Pulmonary artery endothelial cell (primary cell): ENCODE measurements around the gene LMNTD2. TPM values are rescaled to one million over a fixed set of nuclear protein-coding genes. Genes with fewer than 3 reads are reported as not detected.

ENCODE experiments used
- DNase-seq: peaks from one replicate; pipeline ENCODE4 v3.0.0-alpha.2; 2011; ENCODE audit warnings: low read depth, low spot score
- total RNA-seq: library from RNA; depleted of rRNA; stranded (reverse); fragments of >200 nt; gene quantifications from 2 replicates; pipeline ENCODE4 v1.2.3, GENCODE V29; 2014

The LMNTD2 gene
- total RNA-seq, 1 donor from 2014 or later, result 0.86 TPM

- no peak for DNase-seq
These were observed 7.2 kb downstream of the LMNTD2 start for GRCh38 chr11:553083-553987.

GRCh38 chr11:551596-551995 is 8.9 kb downstream of the LMNTD2 start:
- DNase-seq, result no peak

GRCh38 chr11:551131-551530 is 9.4 kb downstream of the LMNTD2 start:
- no peak for DNase-seq

- no peak for DNase-seq
These were observed 9.8 kb downstream of the LMNTD2 start for GRCh38 chr11:550746-551085.

GRCh38 chr11:550021-550745 is 10.4 kb downstream of the LMNTD2 start:
- no peak for DNase-seq

DNA sequence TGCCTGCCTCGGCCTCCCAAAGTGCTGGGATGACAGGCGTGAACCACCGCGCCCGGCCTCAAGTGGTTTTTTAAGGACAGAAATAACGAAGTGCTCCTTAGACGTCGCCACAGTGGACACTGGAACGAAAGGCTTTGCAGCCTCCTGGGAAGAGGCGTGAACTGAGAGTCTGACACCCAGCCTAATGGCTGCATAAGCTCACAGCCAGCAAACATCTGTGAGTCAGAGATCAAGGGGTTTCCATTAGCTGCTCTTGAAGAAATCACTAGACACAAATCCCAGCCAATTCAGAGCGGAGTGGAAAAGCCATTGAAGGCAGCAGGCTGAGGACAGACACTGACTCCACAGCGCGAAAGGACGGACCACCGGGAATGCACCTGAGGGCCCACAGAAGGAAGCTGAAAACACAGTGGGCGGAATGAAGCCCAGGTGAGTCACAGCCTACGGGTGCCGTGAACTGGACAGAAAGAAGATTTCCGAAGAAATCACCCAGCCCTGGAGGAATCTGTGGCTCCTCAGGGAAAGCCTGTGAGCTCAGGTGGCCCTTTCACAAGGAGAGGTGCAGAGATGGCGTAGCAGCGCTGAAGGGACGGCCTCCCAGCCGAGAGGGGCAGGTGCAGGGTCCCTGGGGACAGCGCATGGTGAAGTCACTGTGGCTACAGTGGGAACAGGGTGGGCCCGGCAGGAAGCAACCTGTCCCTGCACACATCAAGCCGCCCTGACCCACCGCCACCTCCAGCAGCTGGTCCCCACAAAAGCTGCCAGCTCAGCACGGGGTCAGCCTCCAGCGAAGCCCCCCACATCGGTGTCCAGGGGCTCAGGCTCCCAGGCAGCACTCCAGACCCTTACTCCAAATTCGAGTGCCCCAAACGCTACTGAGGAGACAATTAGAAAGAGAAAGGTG is 11.6 kb downstream of the LMNTD2 start:
- no peak for DNase-seq

DNA sequence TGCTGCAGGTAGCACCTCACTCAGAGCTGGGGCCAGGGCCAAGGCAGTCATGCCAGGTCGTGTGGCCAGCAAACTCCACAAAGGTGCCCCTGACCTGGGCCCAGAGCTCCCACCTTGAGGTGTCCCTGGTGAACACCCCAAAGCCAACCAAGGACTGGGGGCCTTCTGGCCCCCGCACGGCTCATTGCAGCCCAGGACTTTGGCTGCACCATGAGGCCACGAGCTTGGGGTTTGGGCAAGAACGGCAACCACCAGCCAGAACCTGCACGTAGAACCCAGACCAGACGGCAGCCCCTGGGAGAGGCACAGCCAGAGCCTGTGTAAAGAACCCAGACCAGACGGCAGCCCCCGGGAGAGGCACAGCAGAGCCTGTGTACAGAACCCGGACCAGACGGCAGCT is 15.4 kb downstream of the LMNTD2 start:
- no peak for DNase-seq

DNA sequence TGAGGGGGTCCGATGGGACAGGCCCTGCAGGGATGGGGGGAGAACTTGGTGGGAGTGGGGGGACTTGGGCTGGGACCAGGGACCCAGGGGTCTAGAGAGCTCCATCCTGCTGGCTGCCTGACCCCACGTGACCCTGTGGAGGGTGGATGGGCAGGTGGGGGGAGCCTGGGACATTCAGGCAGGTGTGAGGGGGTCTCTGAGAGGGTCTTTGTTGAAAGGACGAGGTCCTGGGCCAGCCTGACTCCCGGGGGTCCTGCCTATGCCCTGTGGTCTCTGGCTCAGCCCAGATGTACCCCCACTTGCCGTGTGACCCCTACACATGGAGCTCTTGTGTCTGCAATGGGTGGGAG is 15.7 kb downstream of the LMNTD2 start:
- no peak for DNase-seq

- no peak for DNase-seq
These were observed 19.1 kb downstream of the LMNTD2 start for GRCh38 chr11:541433-541885.

DNA sequence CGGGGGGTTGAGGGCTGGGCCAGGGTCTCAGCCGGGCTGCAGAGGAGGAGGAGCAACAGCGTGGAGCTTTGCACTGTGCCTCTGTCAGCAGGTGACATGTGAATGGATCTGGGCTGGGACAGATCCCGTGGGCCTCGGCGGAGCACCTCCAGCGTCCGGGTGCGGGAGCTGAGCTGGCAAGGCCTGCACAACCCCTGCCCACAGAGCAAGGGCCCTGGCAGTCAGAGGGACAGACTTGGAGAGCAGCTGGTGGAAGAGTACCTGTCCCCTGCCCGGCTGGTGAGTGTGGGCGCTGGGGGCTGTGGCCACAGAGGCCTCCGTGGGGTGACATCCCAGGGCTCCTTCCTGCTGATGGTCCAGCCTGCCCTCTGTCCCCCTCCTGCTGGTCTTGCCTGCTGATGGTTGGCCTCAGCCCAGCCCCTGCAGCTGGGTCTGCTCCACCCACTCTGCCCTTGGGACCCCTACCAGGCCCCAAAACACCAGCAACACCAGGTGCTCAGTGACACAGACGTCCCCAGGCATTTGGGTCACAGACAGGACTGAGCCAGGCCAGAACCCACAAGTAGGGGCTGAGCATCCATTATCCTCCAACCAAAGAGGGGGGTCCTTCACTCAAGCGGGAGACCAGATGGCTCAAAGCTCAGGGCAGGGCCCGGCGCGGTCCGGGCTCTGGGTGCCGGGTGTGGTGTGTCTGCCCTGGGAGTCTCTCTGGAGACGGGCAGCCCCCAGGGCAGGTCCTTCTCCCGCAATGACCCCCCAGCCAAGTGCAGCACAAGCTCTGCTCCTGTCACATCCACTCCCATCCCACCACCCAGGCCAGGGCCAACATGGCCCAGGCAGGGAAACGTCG is 19.7 kb downstream of the LMNTD2 start:
- no peak for DNase-seq

GRCh38 chr11:539971-540481 is 20.5 kb downstream of the LMNTD2 start:
- DNase-seq, result no peak

DNA sequence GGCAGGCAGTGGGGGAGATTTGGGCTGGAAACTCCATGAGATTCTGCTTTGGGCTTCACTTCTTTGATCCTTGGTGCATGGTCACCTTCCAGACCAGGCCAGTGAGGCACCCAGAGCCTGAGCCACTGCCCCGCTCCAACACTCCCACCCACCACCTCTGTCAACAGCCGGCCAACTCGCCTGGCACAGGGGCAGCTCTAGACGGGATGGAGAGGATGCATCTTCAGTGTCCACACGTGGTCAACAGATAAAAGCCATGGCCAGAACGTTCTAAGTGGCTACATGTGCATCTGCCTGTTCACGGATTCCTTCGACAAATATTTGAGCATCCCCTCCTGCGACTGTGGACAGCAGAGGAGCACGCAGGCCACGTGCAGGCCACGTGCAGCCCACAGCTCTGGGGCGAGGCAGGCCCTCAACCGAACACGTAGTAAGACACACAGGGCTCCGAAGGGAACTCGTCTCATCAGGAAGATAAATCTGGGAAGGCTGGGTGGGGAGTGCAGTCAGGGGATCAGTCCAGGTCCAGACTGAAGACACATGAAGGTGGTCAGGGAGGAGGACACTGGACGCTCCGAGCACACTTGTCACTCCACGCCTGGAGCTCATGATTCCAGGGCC is 22.0 kb downstream of the LMNTD2 start:
- DNase-seq, result no peak

DNA sequence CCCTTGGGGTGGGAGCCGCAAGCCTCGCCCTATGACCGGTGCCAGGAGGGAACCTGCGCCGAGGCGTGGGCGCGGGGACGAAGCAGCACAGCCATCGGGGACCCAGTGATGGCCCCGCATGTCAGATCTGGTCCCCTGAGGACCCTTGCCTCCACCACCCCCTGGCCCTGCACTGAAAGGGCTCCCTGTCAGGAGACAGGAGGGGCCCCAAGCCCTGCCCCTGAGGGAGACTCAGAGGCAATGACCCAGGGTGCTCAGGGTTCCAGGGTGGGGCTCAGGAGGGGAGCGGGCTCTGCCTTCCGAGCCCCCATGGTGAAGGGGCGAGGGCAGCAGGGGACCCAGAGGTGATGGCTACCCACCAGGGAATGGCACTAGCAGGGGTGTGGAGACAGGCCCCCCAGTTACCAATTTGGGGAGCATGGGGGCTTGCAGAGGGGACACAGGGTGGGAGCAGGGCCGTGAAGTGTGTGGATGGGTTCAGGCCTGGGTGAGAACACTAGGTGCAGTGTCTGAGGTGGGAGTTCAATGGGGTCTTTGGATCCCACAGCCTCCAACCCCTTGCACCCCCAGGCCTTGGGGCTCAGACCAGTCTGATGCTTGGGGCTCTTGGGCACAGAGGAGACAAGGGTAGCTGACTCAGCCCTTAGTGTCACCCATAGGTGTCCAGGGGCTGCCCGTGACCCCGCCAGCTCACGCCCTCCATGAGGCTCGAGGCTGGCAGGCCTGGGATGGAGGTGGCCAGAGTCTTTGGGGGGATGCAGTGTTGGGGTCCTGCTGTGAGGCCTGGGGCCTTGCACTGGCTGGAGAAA is 22.7 kb downstream of the LMNTD2 start:
- DNase-seq, result no peak

GRCh38 chr11:536841-537621 is 23.5 kb downstream of the LMNTD2 start, which contains the start of gene LRRC56:
TSS of gene LRRC56 (plus strand) at chr11:537527. CDS start at chr11:540685, 3,158 bp downstream.
- no peak for DNase-seq

GRCh38 chr11:535519-536454 is 24.8 kb downstream of the LMNTD2 start, which contains the start of gene HRAS:
TSS of gene HRAS (minus strand) at chr11:535576.
- DNase-seq, result peak; percentile 80

DNA sequence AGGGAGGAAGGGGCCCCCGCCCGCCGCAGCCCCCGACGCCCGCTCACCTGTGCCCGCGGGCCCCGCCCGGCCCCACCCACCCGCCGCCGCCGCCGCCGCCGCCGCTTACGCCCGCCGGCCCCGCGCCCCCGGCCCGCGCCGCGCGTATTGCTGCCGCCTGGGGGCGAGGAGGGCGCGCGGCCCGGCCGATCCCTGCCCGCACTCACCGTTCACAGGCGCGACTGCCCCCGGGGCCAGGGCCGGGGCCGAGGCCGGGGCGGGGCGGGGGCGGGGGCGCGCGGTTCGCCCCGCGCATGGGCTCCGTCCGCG is 25.4 kb downstream of the LMNTD2 start:
- DNase-seq, result no peak
